GM12878 (cell line): ENCODE data around the gene LPIN1. TPM values are rescaled to one million over a fixed set of nuclear protein-coding genes. Genes with fewer than 3 reads are reported as not detected.

Experiments
- CBX5 ChIP-seq: sonication (generic); IDR thresholded peaks from 2 replicates; pipeline ENCODE4 v1.6.1; 2016; ENCODE audit warnings: low read depth, moderate library complexity, mild to moderate bottlenecking, inconsistent platforms
- E2F4 ChIP-seq: IDR thresholded peaks from 2 replicates; pipeline ENCODE4 v1.6.1; 2012; ENCODE audit warnings: low read depth, low read length, improper control_type of control experiment
- HDGF ChIP-seq: fragments of 450-650 bp; IDR thresholded peaks from 2 replicates; pipeline ENCODE4 v1.6.1; 2016; ENCODE audit warnings: antibody characterized with exemption
- HSF1 ChIP-seq: fragments of 150-350 bp; IDR thresholded peaks from 2 replicates; pipeline ENCODE4 v1.6.1; 2014; ENCODE audit warnings: mild to moderate bottlenecking, low read depth, low read length
- IKZF2 ChIP-seq, 2 experiments: fragments of 450-650 bp; IDR thresholded peaks; 2 replicates each; pipeline ENCODE4 v1.6.1; 2017; ENCODE audit warnings: mild to moderate bottlenecking in 2 of 2, moderate library complexity in 2 of 2
- MEF2B ChIP-seq: fragments of 450-650 bp; IDR thresholded peaks from 2 replicates; pipeline ENCODE4 v1.6.1; 2018; ENCODE audit warnings: mild to moderate bottlenecking, moderate library complexity; ENCODE audit not compliant: partially characterized antibody, poor library complexity, severe bottlenecking
- MXI1 ChIP-seq: fragments of 150-350 bp; IDR thresholded peaks from 2 replicates; pipeline ENCODE4 v1.6.1; 2011; ENCODE audit warnings: low read depth, mild to moderate bottlenecking, inconsistent platforms, low read length, improper control_type of control experiment
- NBN ChIP-seq: fragments of 450-650 bp; IDR thresholded peaks from 2 replicates; pipeline ENCODE4 v1.6.1; 2016
- POU2F2 ChIP-seq: IDR thresholded peaks from 3 replicates; pipeline ENCODE4 v1.6.1; 2011; ENCODE audit warnings: low read depth, mild to moderate bottlenecking, low read length, borderline replicate concordance
- RELA ChIP-seq: fragments of 450-650 bp; IDR thresholded peaks from 2 replicates; pipeline ENCODE4 v1.8.0; 2014; ENCODE audit warnings: borderline replicate concordance; ENCODE audit not compliant: partially characterized antibody
- YY1 ChIP-seq: IDR thresholded peaks from 2 replicates; pipeline ENCODE4 v1.6.1; 2011; ENCODE audit warnings: low read depth, mild to moderate bottlenecking, low read length
- ZNF687 ChIP-seq: fragments of 450-650 bp; IDR thresholded peaks from 2 replicates; pipeline ENCODE4 v1.6.1; 2017; ENCODE audit warnings: mild to moderate bottlenecking, moderate library complexity
- polyA plus RNA-seq, 11 experiments: library from polyadenylated mRNA; depleted of rRNA in 4 of 11; unstranded in 6 of 11; stranded (reverse) in 5 of 11; fragments of >200 nt; fragmentation: Nextera tagmentation in 4 of 11; fragmentation: Illumina TruSeq in 1 of 11; extraction: Ambion mirVana in 4 of 11; extraction: Trizol in 1 of 11; gene quantifications; 1 replicate in 1 of 11; 2 replicates in 10 of 11; pipeline versions ENCODE4 v1.2.1 to v1.2.3, GENCODE V29; 2011 to 2016; ENCODE audit warnings: inconsistent platforms in 2 of 11, missing spikeins in 2 of 11, low read depth in 1 of 11
- total RNA-seq, 4 experiments: library from RNA; depleted of rRNA in 3 of 4; stranded (reverse); fragments of >200 nt in 3 of 4; fragmentation: Illumina TruSeq in 1 of 4; extraction: Trizol in 1 of 4; gene quantifications; 2 replicates each; pipeline versions ENCODE4 v1.2.1 to v1.2.3, GENCODE V29; 2013 to 2021
- TF ChIP-seq, protein P1 (sequence below): IDR thresholded peaks from 2 replicates; pipeline ENCODE4 v1.6.1; 2012; ENCODE audit warnings: low read depth, low read length, improper control_type of control experiment
- TF ChIP-seq, protein P2 (sequence below): IDR thresholded peaks from 2 replicates; pipeline ENCODE4 v1.6.1; 2011; ENCODE audit warnings: mild to moderate bottlenecking, low read depth, low read length, moderate library complexity; ENCODE audit not compliant: insufficient replicate concordance
- TF ChIP-seq, protein P3 (sequence below): IDR thresholded peaks from 2 replicates; pipeline ENCODE4 v1.6.1; 2011; ENCODE audit warnings: low read depth, low read length, improper control_type of control experiment, borderline replicate concordance
- TF ChIP-seq, protein P4 (sequence below): IDR thresholded peaks from 2 replicates; pipeline ENCODE4 v1.6.1; 2012; ENCODE audit warnings: low read depth, low read length, improper control_type of control experiment

Gene LPIN1
- total and polyA plus RNA-seq, 10 of the 15 experiments (the other 5 are each of a cell fraction or from before 2014, with no cell fraction given) = 18.8 to 82.5 (median 50.3) TPM

DNA sequence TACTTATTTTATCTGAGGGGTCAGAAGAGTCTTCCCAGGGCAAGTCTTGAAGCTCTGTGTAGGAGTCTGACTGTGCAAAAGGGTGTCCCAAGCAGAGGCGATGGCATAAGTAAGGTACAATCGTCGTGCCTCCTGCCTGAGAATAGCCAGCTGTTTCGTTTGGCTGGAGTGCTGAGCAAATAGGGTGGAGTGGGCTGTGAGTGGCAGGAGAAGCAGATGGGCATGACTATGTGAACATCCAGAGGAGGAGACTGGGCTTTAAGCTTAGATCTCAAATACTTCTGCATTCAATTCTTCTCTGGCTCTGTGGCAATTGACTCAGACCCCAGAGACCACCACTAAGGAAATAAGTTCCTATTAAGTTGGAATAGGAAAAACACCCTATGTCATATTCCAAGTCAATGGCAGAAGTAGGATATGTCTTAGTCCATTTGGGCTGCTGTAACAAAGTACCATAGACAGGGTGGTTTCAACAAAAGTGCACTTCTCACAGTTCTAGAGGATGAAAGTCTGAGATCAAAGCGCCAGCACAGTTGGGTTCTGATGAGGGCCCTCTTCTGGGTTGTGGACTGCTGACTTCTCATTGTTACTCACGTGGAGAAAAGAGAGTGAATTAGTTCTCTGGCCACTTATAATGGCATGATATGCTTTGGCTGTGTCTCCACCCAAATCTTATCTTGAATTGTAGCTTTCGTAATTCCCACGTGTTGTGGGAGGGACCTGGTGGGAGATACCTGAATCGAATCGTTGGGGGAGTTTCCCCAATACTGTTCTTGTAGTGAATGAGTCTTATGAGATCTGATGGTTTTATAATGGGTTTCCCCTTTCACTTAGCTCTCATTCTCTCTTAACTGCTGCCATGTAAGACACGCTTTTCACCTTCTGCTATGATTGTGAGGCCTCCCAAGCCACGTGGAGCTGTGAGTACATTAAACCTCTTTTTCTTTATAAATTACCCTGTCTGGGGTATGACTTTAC, 120.2 kb downstream of the LPIN1 start (continued):
- TF ChIP-seq HDGF (peak; percentile 33; the same call in 1 of the 2 replicates), E2F4 (no peak), POU2F2 (peak; percentile 36; the same call in 1 of the 3 replicates), CBX5 (no peak; the same call in 1 of the 2 replicates), RELA (peak; percentile 44), ZNF687 (peak; percentile 87), MXI1 (peak; percentile 81; the same call in 1 of the 2 replicates), HSF1 (no peak), IKZF2 (IDR thresholded peaks at IDR 0.05) (peak in 1 of 2 experiments; percentile 23; a peak in 1 of 4 replicates), MEF2B (no peak), NBN (peak; percentile 25; the same call in 1 of the 2 replicates), YY1 (peak; percentile 40; the same call in 1 of the 2 replicates)
- TF ChIP-seq, protein P1, sequence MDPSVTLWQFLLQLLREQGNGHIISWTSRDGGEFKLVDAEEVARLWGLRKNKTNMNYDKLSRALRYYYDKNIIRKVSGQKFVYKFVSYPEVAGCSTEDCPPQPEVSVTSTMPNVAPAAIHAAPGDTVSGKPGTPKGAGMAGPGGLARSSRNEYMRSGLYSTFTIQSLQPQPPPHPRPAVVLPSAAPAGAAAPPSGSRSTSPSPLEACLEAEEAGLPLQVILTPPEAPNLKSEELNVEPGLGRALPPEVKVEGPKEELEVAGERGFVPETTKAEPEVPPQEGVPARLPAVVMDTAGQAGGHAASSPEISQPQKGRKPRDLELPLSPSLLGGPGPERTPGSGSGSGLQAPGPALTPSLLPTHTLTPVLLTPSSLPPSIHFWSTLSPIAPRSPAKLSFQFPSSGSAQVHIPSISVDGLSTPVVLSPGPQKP = no peak
- TF ChIP-seq, protein P2, sequence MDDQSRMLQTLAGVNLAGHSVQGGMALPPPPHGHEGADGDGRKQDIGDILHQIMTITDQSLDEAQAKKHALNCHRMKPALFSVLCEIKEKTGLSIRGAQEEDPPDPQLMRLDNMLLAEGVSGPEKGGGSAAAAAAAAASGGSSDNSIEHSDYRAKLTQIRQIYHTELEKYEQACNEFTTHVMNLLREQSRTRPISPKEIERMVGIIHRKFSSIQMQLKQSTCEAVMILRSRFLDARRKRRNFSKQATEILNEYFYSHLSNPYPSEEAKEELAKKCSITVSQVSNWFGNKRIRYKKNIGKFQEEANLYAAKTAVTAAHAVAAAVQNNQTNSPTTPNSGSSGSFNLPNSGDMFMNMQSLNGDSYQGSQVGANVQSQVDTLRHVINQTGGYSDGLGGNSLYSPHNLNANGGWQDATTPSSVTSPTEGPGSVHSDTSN = no peak
- TF ChIP-seq, protein P3, sequence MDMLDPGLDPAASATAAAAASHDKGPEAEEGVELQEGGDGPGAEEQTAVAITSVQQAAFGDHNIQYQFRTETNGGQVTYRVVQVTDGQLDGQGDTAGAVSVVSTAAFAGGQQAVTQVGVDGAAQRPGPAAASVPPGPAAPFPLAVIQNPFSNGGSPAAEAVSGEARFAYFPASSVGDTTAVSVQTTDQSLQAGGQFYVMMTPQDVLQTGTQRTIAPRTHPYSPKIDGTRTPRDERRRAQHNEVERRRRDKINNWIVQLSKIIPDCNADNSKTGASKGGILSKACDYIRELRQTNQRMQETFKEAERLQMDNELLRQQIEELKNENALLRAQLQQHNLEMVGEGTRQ = peak; percentile 15; the same call in 1 of the 2 replicates
- TF ChIP-seq, protein P4, sequence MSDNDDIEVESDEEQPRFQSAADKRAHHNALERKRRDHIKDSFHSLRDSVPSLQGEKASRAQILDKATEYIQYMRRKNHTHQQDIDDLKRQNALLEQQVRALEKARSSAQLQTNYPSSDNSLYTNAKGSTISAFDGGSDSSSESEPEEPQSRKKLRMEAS = peak; percentile 43; the same call in 1 of the 2 replicates
- TF ChIP-seq, all 136 proteins: peak for 26
